HG03039 (cell line): ENCODE data around the gene OVOL1.
"Not testable (repeated sequence)": the region's sequence is repeated elsewhere in the genome, so short reads cannot be mapped to it uniquely, and the experiment has no call there.

Experiments
- ATAC-seq: cut with Tn5 transposase; IDR thresholded peaks from one replicate; pipeline ENCODE4 v1.9.1; 2021; ENCODE audit warnings: mild to moderate bottlenecking, moderate library complexity; ENCODE audit not compliant: unreplicated experiment

Gene OVOL1

DNA sequence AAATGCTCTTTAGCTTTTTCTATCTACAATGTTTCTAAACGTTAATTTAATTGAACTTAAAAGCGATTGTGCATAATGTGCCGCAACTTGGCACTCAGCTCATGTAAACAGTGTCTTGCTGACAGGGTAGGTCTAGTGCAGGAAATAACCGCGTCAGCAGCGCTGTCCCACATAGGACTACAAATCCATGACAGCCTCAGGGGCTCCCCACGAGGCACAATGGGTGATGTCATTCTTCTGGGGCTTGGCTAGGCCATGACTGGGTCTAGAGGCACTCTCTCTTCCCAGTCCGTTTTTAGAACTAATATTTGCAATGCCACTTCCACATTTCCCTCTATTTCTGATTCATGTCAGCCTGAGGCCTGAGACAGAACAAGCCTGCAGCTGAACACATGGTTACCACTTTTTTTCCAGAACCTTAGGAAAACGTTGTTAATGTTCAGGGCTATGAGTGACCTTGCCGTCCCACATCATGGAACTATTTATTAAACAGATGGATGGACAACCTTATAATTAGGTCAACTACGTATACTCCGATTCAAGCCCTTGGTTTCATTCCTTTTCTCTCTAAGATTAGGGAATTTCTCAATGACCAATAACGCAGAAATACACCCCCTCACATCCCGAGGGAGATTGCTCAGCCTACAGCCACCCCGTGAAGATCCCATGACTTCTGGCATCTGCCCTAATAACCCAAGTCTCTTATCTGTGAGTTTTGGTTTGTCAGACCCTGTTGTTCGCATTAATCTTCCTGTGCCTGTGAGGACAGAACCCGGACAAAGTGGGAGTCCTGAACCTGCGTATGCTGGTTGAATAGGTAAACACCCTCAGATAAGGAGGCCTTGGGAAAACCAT lies 27.5 kb downstream of the OVOL1 start:
- ATAC-seq, result no peak

- ATAC-seq, result no peak
Measured at GRCh38 chr11:65814986-65815565, 28.2 kb downstream of the OVOL1 start.

DNA sequence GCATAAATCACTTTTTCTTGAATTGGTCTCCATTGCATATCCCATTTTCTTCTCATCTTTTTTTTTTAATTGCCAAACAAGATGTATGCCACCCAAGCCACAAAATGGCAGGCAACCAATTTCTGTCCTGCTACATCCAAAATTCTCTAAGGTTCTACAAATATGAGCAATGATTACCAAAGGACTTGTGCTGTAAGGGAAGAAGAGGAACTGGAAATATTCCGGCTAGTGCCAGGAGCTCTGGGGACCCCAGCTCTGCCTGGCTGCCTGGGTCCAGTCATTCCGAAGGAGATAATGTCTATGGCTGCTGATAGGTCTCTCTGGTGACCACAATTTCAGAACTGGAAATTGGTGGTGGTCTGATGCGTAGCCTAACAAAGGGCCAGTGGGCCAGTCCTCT lies 29.8 kb downstream of the OVOL1 start:
- no peak for ATAC-seq

DNA sequence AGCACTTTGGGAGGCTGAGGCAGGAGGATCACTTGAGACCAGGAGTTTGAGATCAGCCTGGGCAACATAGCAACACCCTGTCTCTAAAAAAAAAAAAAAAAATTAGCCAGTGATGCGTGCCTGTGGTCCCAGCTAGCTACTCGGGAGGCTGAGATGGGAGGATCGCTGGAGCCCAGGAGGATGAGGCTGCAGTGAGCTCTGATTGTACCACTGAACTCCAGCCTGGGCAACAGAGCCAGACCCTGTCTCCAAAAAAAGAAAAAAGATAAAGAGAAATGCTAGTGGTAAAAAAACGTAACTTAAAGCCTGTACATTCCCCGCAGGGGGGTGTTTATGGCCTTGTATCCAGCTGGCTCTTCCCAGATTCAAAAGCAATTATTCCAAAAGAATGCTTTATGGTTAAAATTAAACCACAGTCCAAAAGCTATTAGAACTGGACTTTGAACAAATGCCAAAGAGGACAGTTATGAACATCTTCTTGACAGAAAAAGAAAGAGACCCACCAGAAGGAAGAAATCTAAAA lies 30.5 kb downstream of the OVOL1 start:
- ATAC-seq, result no peak

DNA sequence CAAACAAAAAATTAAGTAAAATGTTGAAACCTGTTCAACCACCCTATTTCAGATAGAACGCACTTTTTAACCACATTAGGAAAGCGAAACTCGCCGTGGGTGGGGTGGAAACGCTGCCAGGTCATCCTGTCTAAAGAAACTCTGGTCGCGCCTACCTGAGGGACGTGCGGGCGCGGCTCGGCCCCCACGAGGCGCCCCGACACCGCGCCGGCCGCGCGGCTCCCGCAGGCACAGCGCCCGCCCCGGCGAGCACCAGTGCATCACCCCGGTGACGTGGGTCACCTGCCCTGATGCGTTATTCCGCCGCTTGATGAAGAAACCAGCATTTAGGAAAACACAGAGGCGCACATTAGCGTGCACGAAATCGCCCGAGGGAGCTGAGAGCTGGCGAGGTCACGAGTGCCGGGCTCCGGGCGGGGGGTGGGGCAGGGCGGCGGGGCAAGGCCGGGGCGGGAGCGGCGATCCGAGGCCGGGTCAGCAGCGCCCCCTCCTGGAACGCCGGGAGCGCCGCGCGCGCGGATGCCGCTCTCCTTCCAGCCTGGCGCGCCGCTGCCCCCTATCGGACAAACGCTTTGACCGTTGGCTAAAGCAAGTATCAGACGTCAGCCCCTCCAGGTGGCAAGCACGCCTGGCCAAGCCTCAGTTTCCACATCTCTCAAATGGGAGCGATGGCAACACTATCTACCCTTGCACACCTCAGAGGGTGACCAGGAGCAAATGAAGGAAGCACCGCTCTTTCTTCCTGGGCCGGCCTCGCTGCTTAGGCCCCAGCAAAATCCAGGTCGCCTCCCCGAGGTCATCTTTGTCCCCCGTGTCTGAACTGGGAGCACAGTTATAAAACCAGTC lies 31.2 kb downstream of the OVOL1 start:
- ATAC-seq, result peak; percentile 74

- ATAC-seq, result no peak
Measured at GRCh38 chr11:65821107-65821506, 34.2 kb downstream of the OVOL1 start.

GRCh38 chr11:65822776-65823528 lies 36.1 kb downstream of the OVOL1 start:
- ATAC-seq, result no peak

- no peak for ATAC-seq
Measured at GRCh38 chr11:65826984-65827735, 40.3 kb downstream of the OVOL1 start.

DNA sequence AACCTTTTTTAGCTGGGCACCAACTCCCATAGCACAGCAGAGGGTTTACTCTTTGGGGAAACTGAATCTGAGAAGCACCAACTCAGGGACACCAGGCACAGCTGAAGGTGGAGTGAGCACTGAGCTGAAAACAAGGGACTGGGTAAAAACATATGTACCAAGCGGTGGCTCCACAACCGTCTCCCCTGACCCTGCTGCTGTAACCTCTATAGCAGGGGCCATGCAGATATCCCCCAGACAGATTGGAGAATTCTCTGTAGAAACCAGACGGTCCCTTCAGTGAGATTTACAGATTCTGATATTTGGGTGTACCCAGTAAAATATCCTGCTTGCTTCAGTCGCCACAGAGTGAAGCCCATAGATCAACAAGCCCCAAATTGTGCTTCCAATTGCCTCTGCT lies 42.6 kb downstream of the OVOL1 start:
- ATAC-seq, result no peak

GRCh38 chr11:65832231-65832630 lies 45.4 kb downstream of the OVOL1 start:
- not testable (repeated sequence) for ATAC-seq

DNA sequence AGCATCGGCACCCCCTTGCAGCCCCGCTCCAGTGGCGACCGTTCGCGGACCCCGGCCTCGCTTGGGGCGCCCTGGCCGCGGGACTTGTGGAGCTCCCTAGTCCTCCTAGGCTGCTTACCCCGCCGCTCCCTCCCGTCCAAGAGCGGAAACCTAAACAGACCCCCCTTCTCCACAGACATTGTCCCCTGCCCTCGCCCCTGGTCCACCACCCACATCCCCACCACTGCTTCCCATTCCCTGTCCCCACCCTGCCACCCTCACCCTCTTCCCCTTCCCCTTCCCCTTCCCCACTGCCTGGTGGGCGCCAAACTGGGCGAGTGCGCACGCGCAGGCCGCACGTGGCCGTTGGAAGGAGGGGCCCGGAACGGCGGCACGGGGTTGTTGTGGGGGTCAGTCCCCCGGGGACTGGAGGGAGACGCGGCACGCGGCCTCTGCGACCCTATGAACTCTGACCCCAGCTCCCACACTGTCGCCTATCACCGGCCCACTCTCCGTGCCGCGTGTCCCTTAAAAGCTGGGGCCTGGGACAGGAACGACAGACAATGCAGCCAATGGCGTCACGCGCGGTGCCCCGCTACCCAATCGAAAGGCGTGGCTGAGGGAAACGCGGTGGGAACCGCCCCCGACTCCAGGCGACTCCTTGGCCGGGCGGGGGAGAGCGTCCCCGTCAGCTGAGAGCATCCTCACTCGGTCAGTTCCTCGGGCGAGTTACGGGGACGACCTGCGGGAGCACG lies 46.6 kb downstream of the OVOL1 start, which contains the start of gene SNX32:
SNX32 (plus strand) TSS at position 667 of the 734 bp plus-strand sequence. CDS start 103 bp downstream, outside the sequence.
- peak; percentile 85 for ATAC-seq

- no peak for ATAC-seq
Measured at GRCh38 chr11:65834202-65834601, 47.3 kb downstream of the OVOL1 start.

- ATAC-seq, result no peak
Measured at GRCh38 chr11:65842144-65842543, 55.3 kb downstream of the OVOL1 start.

DNA sequence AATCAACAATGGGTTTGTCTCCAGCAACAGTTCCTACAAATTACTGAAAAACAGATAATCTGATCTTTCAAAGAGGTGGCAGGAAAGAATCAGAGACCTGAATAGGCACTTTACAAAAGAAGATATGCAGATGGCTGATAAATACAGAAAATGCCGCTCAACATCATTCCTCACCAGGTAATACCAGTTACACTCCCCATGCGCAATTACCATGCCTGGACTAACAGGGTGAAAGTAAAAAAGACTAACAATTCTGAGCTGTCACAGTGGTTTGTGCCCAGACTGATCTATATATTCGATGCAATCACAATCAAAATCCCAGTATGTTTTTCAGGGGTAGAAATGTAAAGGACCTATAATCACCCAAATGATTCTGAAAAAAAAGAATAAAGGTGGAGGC lies 56.9 kb downstream of the OVOL1 start:
- no peak for ATAC-seq

GRCh38 chr11:65844231-65844872 lies 57.5 kb downstream of the OVOL1 start:
- ATAC-seq, result no peak
